ENCODE results near the gene TBL1XR1.

The TBL1XR1 gene

DNA sequence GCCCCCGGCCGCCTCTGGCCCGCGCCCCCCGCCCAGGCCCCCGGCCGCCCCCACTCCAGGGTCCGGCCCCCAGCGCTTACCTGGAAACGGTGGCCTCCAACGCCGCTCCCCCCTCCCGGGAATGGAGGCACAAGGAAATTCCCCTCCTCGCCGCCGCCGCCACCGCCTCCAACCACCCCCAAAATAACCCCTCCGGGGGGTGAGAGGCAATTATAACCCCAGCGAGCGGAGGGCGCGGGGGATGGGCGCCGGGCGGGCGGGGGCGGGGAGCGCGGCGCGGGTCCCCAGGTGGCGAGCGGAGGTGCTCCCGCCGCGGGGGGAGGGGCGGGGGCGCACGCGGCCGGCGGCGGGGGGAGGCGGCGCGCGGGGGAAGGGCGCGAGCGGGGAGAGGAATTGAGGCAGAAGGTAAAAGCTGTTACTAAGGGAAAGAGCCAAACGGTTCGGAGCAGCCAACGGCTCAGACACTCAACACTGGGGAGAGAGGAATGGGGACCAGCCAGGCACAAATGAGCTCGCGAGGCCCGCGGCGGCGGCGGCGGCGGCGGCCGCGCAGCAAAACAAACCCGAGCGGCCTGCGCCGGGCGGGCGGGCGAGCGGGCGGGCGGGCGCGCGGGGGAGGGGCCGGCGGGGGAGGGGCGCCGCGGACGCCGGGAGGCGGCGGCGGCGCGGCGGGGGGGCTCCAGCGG is at the start of gene TBL1XR1:
TBL1XR1 (minus strand) TSS at position 442 of the 686 bp plus-strand sequence. CDS start 132,505 bp downstream, outside the sequence.
- peak; percentile 60 to 75 (median 74) for DNase-seq (ENCODE audit: low read depth in 3 of 3)

DNA sequence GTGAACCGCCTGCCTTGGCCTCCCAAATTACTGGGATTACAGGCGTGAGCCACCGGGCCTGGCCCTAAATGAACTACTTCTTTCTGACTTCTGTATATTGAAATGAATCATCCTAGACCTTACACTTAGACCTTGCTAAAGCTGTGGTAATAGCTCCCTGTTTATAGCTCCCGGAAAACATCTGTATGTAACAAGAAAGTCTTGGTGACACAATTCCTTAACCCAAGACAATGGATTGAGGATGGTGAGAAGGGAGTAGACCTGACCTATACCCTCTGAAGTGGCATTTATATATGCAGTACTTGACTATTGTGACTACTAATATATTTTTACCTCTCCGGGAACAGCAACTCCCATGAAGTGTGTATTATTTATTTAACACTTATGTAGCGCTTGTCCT is 48.0 kb upstream of the TBL1XR1 start:
- DNase-seq (ENCODE audit: low read depth in 3 of 3) = no peak

DNA sequence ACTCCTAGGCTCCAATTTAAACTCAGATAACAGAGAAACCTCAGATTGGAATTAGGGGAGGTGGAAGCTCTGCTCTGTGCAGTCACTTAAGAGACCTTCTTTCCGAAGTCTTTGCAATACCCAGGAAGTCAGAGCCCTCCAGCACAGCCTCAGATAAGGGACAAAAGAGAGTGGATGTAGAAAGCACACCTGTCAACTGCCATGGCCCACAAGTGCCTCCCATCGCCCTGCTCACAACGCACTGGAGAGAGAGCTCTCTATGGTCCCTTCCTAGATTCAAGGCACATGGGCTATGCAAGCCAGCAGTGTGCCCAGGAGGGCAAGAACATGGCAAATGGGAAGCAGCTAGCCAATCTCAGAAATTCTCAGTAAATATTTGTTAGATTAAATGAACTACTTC is 47.3 kb upstream of the TBL1XR1 start:
- no peak for DNase-seq (ENCODE audit: low read depth in 3 of 3)

DNA sequence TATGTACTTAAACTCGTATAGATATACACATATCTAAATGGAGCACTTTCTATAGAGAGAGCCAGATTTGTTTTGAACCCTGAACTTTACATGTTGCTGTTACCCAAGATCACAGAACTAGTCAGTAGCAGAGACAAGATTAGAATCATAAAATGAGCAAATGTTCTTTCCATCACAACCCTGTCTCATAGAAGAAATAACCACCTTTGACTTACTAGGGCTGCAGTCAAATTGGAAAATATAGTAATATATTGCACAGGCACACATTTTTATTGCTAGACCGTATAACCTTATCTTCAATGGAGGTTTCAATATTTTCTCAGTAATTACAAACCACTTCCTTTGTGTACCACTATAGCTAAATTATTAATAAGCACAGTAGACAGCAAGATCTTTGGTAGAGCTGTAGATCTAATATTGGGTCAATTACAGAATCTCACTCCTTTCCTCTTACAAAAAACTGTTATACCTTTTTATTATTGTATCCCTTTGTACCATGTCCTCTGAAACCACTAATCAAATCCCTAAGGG is 41.5 kb upstream of the TBL1XR1 start:
- no peak for DNase-seq (ENCODE audit: low read depth in 3 of 3)

DNA sequence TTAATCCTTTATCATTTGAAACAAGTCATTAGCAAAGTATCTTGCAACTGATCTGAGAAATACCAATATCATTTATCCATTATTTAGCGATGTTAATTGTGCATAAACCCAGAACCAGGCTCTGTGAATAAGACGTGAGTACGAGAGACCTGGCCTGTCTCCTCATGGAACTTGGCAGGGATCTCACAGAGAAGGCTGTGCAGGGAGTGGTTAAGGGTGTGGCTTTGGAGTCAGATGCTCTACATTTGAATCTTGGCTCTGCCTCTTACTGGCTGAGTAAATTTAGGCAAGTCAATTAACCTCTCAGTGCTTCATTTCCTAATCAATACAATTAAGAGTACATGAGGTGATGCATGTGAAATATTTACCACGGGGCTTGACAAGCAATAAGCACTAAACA is 39.9 kb upstream of the TBL1XR1 start:
- DNase-seq (ENCODE audit: low read depth in 3 of 3) = no peak

DNA sequence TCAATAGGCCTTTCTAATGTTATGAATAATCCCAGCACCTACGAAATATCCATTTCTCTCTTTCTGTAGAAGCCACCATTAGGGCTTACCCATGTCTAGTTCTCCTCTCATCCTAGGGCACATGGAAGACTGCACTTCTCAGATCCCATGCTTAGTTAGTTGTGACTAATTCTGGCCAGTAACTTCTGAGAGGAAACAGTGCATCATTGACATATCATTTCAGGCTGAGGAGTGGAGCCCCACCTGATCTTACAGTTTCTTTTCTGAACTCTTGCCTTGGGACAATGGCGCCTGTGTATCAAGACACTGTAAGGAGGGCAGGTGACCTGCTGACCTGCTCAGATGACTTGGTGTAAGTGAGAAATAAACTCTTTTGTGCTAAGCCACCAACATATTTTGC is 39.4 kb upstream of the TBL1XR1 start:
- DNase-seq (ENCODE audit: low read depth in 3 of 3) = no peak

DNA sequence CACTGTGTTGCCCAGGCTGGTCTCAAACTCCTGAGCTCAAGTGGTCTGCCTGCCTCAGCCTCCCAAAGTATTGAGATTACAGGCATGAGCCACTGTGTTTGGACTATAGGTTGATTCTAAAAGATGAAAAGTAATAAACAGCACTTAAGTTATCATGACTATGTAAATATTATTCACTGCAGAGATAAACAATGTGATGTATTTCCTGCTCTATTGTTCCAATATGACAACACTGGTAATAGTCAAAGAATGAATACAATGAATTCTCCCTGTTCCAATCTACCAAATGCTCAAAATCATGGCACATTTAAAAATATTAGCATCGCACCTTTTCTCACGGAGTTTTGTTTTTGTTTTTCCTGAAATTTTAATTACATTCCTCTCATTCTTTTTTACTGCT is 36.8 kb upstream of the TBL1XR1 start:
- DNase-seq (ENCODE audit: low read depth in 3 of 3) = no peak

DNA sequence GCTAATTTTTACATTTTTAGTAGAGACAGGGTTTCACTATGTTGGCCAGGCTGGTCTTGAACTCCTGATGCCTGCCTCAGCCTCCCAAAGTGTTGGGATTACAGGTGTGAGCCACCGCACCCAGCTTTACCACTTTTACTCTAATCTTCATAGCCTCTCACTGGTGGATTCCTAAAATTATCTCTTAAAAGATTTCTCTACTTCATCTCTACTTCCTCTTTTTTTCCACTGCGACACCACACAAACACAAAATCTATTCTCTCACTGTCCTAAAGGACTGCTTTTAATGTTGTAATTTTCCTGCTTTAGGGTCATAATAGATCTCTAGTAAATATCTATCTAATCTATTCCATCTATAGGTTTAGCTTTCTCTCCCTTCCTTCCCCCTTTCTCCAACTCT is 34.0 kb upstream of the TBL1XR1 start:
- no peak for DNase-seq (ENCODE audit: low read depth in 3 of 3)

DNA sequence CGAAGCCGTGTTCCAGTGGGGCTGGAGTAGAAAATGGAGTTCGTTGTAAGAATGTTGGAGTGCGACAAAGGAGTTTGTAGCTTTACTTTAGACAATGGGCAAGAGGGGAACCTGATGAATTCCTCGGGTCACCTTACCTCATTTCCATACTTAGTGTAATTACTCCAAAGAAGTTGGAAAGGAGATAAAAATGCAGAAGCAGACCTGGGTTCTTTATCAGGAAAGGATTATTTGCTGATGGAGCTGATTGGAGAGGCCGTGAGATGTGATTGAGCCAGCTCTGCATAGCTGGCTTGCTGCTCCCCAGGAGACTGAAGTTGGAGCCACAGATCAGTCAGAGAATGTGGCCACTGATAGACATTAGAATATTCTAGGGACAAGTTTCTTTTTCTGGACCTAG is 33.4 kb upstream of the TBL1XR1 start:
- DNase-seq (ENCODE audit: low read depth in 3 of 3) = no peak

DNA sequence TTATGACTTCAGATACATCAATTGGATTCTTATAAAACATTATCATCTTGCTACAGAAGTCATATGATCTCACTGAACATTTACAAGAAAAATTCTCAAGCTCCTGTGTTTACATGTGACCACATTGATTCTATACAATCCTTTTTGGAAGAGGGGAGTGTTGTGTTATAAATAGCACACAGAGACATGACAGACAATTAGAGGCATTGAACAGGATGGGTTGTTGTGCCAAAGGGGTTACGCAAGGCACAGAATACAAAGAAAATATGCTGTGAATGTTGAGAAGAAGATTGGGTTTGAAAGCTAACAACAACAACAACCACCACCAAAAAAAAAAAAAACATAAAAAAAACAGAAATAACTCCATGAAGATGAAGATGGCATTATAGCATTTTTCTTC is 32.5 kb upstream of the TBL1XR1 start:
- DNase-seq (ENCODE audit: low read depth in 3 of 3) = no peak

DNA sequence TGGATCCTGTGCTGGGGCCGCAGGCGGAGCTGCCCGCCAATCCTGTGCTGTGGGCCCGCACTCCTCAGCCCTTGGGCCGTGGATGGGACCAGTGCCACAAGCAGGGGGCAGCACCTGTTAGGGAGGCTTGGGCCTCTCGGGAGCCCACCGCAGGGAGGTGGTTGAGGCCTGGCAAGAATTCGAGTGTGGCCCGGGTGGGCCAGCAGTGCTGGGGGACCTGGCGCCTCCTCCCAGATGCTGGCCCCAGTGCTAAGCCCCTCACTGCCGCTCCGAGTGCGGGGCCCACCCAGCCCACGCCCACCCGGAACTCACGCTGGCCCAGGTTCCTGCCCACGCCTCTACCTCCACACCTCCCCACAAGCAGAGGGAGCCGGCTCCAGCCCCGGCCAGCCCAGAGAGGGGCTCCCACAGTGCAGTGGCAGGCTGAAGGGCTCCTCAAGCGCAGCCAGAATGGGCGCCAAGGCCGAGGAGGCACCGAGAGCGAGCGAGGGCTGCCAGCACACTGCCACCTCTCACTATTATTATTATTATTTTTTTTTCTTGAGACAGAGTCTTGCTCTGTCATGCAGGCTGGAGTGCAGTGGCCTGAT is 31.4 kb upstream of the TBL1XR1 start:
- DNase-seq (ENCODE audit: low read depth in 3 of 3) = no peak

DNA sequence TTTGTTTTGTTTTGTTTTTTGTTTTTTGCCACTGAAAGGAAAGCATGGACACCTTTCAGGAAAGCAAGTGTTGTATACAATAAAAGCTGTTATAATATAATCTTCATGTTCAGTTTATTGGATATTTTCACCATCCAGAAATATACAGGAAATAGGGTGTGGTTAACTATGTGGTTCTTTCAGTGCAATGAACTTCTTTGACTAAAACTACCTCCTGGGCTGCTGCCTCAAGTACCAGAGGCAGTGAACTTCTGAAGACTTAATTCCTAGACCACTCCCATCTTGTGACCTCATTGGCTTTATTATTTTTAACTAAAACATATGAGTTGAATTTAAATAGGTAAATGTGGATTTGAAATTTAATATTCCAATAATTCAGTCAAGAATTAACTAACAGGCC is 27.1 kb upstream of the TBL1XR1 start:
- DNase-seq (ENCODE audit: low read depth in 3 of 3) = no peak

DNA sequence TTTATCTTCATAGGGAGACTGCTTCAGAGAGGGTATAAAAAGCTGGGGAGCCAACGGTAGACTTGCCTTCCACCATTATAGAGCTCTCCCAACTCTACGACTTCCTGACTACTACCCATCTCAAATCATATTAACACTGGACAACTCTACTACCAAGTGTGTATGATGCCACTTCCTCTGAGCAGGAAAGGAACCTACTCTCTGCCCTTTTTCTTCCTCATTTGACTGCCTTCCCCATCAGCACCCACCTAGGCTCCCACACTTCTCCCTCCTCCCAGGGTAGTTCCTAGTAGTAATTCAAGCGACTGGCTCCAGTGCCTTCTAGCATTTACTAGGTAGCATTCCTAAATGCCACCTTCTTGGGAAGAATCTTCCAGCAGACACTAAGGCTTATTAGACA is 24.5 kb upstream of the TBL1XR1 start:
- DNase-seq (ENCODE audit: low read depth in 3 of 3) = no peak

DNA sequence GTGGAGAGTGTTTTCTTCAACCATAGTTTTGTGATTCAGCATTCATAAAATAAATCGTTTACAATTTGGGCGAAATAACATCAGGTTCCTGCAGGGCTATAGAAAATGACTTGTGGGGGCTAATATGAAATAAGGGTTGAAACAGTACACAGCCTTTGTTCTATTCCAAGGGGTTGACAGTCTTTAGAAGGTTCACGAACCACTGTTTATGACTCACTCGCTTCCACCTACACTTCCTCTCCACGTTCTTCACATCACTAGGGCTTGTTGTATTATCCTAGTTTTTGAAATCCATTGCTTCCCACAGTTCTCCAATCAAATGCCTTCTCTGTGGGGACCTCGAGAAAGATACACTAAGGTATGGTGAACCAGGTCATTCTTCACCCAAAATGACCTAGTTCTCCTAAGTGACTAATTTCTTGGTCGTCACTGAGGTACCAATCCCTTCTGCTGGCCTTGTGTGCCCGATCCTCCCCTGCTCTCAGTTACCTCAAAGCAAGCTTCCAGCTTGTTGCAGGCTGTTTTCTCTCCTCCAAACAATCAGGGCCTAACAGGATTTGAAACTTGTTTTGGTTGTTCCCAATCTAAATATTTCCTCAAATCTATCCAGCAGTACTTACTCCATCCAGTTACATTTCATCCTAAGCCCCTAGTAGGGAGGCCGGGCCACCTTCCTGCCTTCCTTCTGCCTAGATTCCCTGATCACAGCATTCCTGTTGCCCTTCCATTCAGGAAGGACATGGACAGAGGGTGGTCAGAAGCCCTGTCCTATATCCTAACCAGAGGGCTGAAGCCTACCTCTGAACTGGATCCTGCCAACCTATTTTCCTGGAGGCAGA is 23.1 kb upstream of the TBL1XR1 start:
- no peak for DNase-seq (ENCODE audit: low read depth in 3 of 3)

DNA sequence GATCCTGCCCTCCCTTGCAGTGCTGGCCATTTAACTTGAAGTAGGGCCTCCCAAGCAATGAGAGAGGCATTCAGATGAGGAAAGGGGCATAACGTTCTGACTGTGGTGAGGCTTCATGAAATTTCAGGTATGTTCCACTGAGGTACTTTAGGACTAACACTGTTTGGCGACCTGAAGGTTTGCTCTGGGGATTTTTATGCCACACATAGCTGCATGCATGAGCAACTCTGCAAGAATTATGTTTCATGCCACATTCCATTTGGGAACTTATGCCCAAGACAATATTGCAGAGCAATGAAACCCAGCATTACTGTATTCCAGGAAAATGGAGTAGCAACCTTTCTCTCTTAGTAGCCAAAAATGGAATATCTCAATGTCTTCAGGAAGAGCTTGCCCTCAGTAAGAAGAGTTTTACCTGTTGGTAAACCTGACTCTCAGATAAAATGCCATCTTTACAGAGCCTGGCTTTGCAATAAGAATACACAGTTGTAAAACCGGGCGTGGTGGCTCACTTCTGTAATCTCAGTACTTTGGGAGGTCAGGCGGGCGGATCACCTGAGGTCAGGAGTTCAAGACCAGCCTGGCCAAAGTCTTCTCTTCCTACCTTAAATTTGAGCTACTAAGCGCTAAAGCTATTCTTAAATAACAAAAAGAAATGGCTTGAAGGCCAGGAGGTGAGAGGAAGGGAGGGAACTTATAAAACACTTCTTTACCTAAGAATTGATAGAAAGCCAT is 16.7 kb upstream of the TBL1XR1 start:
- DNase-seq (ENCODE audit: low read depth in 3 of 3) = no peak

DNA sequence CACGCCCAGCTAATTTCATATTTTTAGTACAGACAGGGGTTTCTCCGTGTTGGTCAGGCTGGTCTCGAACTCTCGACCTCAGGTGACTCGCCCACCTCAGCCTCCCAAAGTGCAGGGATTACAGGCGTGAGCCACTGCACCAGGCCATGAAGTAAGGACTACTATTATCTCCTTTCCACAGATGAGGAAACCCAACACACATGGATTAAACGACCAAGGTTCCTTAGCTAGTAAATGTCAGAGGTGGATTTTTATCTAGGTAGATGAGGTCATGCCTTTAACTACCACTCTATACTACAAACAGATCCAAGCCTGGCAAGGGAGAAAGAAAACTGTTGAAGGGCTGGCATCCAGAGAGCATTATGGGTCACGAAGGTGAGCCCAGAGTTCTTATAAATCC is 15.5 kb upstream of the TBL1XR1 start:
- DNase-seq (ENCODE audit: low read depth in 3 of 3) = no peak

DNA sequence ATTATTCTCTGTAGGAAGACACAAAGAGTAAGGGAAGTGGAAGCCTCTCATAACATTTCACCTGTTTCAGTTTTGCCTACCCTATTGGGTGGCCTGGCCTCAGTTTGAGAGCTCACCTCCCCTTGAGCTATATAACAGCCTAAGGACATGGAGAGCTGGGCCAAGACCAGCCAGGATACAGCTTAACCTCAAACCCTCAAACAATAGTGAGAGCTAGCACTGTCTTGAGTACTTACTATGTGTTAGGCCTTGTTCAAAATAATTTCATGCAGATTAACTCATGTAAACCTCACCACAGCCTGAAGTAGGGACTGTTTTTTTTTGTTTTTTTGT is 15.0 kb upstream of the TBL1XR1 start:
- DNase-seq (ENCODE audit: low read depth in 3 of 3) = no peak

DNA sequence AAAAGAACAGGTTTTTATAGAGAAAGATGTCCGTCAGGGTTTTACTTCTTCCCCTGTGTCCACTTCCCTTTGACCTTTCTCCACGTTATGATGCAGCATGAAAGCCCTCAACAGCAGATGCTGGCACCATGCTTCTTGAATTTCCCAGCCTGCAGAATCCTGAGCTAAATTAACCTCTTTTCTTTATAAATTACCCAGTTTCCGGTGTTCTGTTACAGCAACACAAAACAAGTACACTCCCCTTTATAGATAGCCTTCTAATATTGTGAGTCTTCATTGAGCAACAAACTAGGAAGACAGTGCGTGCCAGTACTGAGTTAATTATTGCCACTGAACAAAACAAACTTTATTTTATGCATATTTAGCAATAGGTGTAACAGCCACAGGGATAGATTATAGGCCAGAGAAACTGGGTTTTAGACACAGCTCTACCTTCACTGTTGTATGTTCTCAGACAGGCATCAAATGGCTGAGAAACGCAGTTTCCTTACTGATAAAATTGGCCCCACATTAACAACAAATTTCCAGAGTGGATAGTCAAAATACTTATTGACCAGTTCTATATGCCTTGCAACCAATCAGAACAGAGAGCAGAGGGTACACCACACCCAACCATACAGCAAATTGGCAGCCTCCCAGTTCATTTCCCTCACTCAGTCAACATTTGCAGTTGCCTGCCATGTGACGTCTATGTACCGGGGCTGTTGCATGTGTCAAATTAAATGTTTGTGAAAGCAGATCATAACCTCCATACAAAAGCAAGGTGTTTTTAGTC is 14.4 kb upstream of the TBL1XR1 start:
- DNase-seq (ENCODE audit: low read depth in 3 of 3) = no peak

DNA sequence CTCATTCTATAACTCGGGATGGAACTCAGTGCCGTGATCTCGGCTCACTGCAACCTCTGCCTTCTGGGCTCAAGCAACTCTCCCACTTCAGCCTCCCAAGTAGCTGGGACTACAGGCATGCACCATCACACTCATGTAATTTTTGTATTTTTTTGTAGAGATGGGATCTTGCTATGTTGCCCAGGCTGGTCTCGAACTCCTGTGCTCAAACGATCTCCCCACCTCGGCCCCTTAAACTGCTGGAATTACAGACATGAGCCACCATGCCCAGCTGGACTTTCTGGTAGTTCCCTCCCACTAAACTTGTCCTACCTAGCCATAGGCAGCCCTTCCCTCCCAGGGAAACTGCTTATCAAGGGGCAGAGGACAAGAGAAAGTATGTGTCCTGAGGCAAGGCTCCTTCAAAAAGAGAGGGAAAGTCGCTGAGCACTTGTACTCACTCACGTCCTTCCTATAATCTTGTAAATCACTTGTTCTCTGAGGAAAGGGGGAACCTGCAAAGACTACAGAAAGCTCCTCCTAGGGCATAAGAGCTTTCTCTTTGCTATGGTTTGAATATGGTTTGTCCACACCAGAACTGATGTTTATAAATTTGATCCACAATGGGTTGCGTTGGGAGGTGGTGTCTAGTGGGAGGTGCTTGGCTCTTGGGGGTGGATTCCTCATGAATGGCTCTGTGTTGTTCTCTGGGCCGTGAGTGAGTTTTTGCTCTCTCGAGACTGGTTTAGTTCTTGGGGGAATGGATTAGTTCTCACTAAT is 13.6 kb upstream of the TBL1XR1 start:
- DNase-seq (ENCODE audit: low read depth in 3 of 3) = no peak

DNA sequence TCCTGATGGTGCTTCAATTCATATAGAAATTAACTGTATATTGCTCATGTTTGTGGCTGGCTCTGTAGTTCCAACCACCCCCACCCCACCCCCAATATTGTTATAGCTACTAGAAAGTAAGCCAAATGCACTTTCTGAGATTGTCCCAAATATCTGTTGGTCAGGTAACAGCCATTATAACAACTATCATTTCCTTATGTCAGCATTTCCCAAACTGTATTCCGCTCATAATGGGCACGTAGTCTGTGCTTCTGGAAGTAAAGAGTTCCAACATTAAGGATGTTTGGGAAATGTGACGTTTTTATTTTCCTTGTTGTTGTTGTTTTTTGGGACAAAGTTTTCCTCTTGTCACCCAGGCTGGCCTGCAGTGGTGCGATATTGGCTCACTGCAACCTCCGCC is 12.2 kb upstream of the TBL1XR1 start:
- DNase-seq (ENCODE audit: low read depth in 3 of 3) = no peak

DNA sequence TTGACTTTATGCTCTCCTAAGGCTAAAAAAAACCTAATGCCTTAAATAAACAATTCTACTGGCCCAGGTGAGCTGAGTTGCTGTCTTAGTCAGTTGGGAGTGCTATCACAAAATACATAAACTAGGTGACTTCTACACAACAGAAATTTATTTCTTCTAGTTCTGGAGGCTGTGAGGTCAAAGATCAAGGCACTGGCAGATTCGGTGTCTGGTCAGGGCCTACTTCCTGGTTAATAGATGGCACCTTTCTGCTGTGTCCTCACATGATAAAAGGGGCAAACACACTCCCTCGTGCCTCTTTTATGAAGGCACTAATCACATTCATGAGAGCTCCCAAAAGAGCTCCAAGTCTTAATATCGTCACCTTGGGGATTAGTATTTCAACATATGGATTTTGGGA is 11.5 kb upstream of the TBL1XR1 start:
- no peak for DNase-seq (ENCODE audit: low read depth in 3 of 3)
